GM08714 (cell line): ENCODE results near the gene CIC.
A peak's percentile ranks its signal among the peaks of the same experiment; 100 is the strongest.
"Not testable (repeated sequence)": the region's sequence is repeated elsewhere in the genome, so short reads cannot be mapped to it uniquely, and the experiment has no call there.

Experiments
- H3K4me3 ChIP-seq: fragments of 200-500 bp; sonication (Bioruptor generic); 2 replicates; pipeline ENCODE4 v1.5.1; 2014; ENCODE audit warnings: mild to moderate bottlenecking, low read length, inconsistent platforms
- ZNF274 ChIP-seq: IDR thresholded peaks from 2 replicates; pipeline ENCODE4 v1.6.1; 2012; ENCODE audit warnings: mild to moderate bottlenecking, low read depth, low read length

CIC gene

DNA sequence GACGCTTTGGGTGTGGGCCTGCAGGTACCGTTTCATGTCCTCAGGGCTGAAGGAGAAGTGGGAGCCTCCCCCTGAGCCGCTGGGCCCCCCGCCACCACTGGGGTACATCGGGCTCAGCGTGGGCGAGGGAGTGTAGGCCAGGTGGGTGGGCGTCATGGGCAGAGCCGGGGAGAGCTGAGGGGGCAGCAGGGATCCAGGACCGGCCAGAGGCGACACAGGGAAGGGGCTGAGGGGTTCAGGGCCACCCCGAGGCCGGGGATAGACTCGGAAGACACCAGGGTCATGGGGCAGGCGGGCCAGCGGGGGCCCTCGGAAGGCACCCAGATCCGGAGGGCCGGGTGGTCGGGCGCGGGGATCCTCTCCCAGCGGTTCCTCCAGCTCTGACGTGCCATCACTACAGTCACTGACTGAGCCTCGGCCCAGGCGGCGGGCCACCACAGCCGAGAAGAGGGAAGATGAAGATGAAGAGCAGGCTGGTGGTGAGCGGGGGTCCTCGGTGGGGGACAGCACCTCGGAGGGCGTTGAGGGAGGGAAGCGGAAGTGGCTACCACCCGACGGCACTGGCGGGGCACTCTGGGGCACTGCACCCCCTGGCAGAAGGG lies 19.8 kb upstream of the CIC start:
- H3K4me3 ChIP-seq = no peak overlapping the region
- TF ChIP-seq ZNF274 = no peak

DNA sequence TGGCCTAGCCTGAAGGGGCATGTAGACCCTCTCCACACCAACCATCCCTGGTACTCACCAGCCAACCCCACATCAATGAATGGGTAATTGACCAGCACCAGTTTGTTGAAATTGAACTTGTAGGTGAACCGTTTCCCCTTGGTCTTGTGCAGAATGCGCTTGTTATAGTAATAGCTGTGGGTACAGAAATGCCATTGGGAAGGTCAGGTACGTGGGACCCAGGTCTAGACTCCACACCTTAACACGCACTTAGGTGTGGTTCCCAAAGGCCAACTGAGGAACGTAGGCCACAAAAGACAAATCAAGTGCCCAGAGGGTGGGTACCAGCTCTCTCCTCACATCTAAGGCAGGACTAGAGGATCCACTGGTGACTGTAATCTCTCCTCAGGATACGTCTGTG lies 19.3 kb upstream of the CIC start:
- H3K4me3 ChIP-seq = no peak overlapping the region
- TF ChIP-seq ZNF274 = no peak

DNA sequence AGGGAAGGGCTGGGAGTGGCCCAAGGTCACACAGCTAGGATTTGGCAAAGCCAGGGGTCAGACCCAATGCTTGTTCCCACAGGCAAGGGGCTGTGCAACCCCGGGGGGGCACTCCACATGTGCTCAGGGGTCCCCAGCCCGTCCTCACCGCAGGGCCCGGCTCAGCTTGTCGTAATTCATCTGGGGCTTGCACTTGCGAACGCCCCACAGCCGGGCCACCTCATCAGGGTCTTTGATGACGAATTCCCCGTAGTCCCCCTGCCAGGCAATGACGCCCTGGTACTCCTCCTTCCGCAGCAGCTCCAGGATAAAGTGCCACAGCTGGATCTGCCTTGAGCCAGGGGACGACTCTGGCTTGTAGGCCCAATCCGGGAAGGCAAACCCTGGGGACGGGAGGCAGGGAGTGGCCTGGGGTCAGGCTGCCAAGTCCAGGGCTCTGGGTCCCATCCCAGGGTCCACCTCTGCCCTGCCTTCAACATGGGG lies 18.8 kb upstream of the CIC start:
- TF ChIP-seq ZNF274 = no peak
- no peak overlapping the region for H3K4me3 ChIP-seq

DNA sequence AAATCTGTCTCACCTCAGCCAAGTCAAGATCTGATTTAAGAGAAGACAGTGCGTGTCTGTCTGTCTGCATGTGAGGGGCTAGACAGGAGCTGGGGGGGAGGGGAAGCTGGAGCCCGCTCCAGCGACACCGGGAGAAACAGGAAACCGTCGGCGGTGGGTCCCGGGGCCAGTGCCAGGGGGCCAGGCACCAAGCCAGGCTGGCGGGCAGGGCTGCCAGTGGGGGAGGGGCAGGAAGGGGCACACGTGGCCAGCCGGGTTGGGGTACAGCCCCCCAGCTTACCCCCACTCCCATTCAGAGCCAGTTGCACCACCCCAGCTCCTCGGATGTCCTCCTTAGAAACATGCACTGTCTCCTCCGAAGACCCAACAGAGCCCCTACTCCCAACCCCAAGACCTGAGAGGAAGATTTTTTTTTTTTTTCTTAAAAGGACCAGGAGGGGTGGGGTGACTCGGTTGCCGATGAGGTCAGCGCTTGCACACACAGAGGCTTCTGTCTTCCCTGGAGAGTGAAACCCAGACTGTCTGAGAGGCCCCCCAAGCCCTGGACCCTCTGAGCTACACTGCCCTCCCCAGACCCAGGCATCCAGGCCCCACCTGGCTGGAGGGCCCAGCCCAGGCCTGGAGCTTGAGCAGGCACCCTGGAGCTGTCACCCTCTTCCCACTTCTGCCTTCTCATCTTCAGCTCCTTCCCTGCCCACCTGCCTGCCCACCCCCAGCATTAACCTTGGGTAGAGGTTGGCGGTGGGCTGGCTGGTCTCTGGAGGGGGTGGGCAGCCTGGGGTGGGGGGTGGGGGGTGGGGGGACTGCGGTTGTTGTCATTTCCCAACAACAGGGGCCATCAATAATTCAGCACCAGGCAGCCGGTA lies 18.2 kb upstream of the CIC start:
- TF ChIP-seq ZNF274 = no peak
- no peak overlapping the region for H3K4me3 ChIP-seq

DNA sequence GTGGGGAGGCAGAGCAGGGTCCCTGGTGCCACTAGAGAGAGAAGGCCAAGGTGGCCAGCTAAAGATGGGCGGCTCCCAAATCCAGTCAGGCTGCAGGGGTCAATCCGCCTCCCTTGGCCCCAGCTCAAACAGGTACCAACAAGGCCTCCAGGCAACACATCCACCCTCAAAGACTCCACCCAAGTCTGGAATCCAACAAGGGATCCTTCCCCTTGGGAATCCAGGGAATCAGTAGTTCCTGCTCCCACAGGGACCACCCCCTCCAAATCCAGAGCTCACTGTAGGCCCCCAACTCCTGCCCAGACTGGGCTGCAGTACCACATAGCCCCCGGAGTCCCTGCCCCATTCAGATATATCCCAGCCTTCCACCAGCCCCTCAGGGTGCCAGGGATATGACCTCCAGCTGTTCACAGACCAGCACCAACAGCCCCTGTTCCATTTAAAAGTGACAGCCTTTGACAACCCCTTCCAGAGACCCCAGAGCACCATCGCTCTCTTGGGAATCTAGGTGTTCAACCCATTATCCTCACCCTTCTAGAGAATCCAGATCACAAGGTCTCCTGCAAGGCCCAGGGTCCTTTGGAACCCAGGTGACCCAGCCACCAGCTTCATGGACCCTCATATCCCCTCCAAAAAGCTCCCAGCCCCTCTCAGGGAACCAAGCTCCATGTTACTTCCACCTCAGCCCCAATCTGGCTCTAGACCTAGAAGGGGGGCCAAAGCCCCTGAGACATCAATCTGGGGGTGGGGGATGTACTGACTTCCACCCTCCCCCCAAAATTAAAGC lies 17.3 kb upstream of the CIC start:
- no peak overlapping the region for H3K4me3 ChIP-seq
- TF ChIP-seq ZNF274 = no peak

DNA sequence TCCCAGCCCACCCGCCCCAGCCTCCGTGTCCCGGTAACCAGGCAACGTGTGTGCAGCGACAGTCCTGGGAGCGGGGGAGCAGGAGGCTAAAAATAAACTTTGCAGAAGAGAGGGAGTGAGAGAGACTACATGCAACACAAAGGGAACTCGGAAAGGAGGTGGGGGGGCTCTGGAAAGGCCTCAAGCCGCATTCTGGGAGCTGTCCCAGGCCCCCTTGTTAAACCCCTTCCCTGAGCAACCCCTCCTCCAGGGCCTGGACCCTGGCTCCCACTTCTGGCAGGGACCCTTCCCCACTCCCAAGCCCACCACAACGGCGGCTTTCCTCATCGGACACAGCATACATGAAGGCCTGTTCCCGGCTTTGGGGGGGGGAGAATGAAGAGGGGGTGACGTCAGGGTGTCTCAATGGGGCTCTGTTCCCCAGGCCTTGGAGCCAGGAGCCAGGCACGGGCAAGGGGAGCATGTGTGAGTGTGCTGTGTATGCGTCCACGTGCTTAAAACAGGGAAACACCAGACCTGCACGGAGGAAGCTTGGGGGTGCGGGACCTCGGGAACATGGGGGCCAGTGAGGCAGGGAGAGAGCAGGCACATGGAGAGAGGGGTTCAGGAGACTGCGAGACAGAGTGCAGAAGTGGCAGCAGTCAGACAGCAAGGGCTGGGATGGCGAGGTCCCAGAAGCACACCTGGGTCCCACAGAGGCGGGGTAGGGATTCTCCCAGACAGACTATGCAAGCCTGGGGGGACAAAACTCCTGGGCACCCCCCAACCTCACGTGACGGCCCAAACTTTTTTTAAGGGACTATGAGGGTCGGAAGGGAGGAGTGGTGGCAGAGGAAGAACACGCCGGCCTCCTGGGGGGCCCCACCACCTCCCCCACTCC lies 16.4 kb upstream of the CIC start:
- peak overlapping the region; percentile 85 for H3K4me3 ChIP-seq
- no peak for TF ChIP-seq ZNF274

GRCh38 chr19:42253245-42254088 lies 15.6 kb upstream of the CIC start:
- no peak for TF ChIP-seq ZNF274
- H3K4me3 ChIP-seq = peak overlapping the region; percentile 88

DNA sequence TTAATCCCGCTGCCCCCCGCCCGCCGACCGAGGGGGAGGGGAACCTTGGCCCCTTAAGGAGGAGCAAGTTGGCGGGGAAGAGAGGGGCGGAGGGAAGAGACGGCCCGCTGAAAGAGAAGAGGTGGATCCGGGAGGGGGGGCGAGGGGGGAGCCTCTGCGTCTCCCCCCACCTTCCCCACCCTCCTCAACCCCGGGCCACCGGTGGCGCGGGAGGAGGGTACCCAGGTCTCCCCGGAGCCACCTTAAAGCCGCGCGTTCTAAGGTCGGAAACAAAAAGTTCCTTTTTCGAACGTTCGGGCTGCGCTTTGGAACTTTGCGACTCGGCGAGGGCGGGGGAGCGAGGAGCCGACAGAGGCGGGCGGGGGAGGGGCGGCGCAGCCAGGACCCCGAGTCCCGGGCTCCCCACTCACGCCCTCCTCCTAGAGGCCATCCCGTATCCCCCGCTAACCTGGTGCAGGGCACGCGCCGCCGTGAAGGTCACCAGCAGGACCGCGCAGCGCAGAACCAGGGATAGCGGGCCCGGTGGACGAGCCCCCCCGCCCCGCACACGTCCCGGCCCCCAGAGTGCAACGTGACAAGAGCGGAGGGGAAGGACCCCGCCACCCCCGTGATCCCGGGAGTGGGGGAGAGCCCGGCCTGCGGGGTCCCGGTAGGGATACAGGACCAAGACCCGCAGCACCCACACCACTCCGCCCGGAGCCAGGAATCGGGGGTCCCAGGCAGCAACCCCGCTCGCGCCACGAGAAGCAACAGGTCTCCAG lies 14.8 kb upstream of the CIC start:
- peak overlapping the region; percentile 88 for H3K4me3 ChIP-seq
- no peak for TF ChIP-seq ZNF274

DNA sequence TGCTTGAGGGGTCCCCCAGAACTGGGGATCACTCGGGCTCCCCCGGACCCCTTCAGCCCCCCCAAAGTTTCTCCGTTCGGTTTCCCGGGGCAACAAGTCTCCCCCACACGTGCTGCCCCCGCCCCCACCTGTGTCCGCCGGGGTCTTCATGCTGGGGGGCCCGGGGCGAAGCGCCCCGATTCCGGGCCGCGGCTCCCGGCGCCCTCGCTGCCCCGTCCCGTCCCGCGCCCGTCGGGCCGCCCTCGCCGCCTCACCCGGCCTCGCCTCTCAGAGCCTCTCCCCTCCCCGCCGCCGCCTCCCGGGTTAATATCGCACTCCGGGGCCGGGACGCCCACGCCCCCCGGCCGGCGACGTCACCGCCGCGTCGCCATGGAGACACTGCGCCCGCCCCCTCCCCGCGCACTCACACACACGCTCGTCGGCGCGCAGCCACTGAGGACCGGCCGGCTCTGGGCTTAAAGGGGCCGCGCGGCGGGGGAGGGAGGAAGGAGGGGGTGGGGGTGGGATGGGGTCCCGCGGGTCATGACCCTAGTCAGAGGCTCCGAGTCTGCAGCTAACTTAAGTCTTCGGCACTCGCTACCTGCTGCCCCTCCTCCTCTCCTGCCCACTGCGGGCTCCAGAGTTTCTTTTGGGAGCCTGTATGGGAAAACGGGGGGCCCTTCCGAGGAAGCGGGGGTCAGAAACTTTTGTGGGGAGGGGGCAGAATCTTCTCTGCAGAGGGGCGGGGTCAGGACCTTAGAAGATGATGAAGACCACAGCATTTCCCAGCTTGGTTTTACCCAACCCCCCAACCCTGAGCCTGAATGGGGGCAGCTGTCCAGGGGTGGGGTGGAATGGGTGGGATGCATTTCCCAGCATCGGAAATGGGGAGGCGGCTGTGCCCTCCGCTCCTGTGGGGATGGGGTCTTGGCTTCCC lies 13.9 kb upstream of the CIC start, which contains the start of gene ERF:
Gene ERF (minus strand): TSS at position 279 of the 916 bp plus-strand sequence. CDS start 129 bp downstream, at position 150.
- no peak for TF ChIP-seq ZNF274
- H3K4me3 ChIP-seq = peak within 1 kb of the TSS; percentile 88

GRCh38 chr19:42255766-42256745 lies 13.0 kb upstream of the CIC start:
- no peak for TF ChIP-seq ZNF274

DNA sequence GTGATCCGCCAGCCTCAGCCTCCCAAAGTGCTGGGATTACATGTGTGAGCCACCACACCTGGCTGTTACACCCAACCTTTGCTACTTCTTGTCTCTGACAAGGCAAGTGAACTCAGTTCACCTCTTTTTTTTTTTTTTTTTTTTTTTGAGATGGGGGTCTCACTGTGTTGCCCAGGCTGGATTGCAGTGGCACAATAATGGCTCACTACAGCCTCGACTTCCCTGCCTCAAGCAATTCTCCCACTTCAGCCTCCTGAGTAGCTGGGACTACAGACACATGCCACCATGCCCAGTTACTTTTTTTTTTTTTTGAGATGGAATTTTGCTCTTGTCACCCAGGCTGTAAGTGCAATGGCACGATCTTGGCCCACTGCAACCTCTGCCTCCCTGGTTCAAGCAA lies 11.2 kb upstream of the CIC start:
- not testable (repeated sequence) for H3K4me3 ChIP-seq

More at GRCh38 chr19:42255766-42256745, 13.0 kb upstream of the CIC start:
- H3K4me3 ChIP-seq = peak overlapping the region; percentile 71
